IMR-90 (cell line): ENCODE results near the gene ZBTB8B. TPM values are rescaled to one million over a fixed set of nuclear protein-coding genes. Genes with fewer than 3 reads are reported as not detected.

Source experiments
- ATAC-seq: fragments of 200-7000 bp; cut with Tn5 transposase; 2 replicates; pipeline ENCODE4 v1.9.1; 2020; ENCODE audit warnings: low read depth, mild to moderate bottlenecking, moderate library complexity
- BruUV-seq: library from RNA; stranded (reverse); fragments of 400-500 nt; replicated peaks from 2 replicates; lab custom pipeline; 2021; lab: Mats Ljungman, UMichigan
- CTCF ChIA-PET: fragments of 300-600 bp; formaldehyde crosslinking; extraction: SDS; loops from one replicate; lab custom pipeline; 2021; ENCODE audit warnings: antibody characterized with exemption; lab: Yijun Ruan, JAX
- POLR2A ChIA-PET: fragments of 300-600 bp; sonication (Branson Sonifier 250); formaldehyde crosslinking; loops from one replicate; lab custom pipeline; 2022; ENCODE audit warnings: antibody characterized with exemption; ENCODE audit not compliant: unreplicated experiment; lab: Charles Lee
- DNase-seq: peaks from one replicate; pipeline ENCODE4 v3.0.0; 2013
- H2AFZ ChIP-seq: replicated peaks from 2 replicates; pipeline ENCODE3; 2013; ENCODE audit warnings: low read length, mild to moderate bottlenecking; ENCODE audit not compliant: poor library complexity
- H2AK5ac ChIP-seq: 2 replicates; pipeline ENCODE4 v1.6.1; 2013; ENCODE audit warnings: low read depth, low read length, inconsistent platforms
- H2AK9ac ChIP-seq: replicated peaks from 2 replicates; pipeline ENCODE3; 2013; ENCODE audit warnings: mild to moderate bottlenecking, low read depth, low read length, moderate library complexity; ENCODE audit not compliant: poor library complexity
- H2BK120ac ChIP-seq: 2 replicates; pipeline ENCODE4 v1.6.1; 2013; ENCODE audit warnings: low read depth, low read length, inconsistent platforms
- H2BK15ac ChIP-seq: 3 replicates; pipeline ENCODE4 v1.6.1; 2013; ENCODE audit warnings: low read depth, low read length, inconsistent platforms
- H2BK20ac ChIP-seq: 2 replicates; pipeline ENCODE4 v1.6.1; 2013; ENCODE audit warnings: low read depth, mild to moderate bottlenecking, inconsistent platforms, low read length, moderate library complexity
- H2BK5ac ChIP-seq: 2 replicates; pipeline ENCODE4 v1.6.1; 2013; ENCODE audit warnings: mild to moderate bottlenecking, low read depth, low read length, inconsistent platforms; ENCODE audit not compliant: poor library complexity, severe bottlenecking
- H3K14ac ChIP-seq: replicated peaks from 2 replicates; pipeline ENCODE4 v1.6.1; 2013; ENCODE audit warnings: low read depth, low read length, inconsistent platforms
- H3K18ac ChIP-seq: 2 replicates; pipeline ENCODE4 v1.6.1; 2013; ENCODE audit warnings: low read depth, low read length, control low read depth
- H3K23ac ChIP-seq: 2 replicates; pipeline ENCODE4 v1.6.1; 2013; ENCODE audit warnings: low read depth, low read length, inconsistent platforms
- H3K27ac ChIP-seq: 2 replicates; pipeline ENCODE4 v1.5.1; 2013; ENCODE audit warnings: mild to moderate bottlenecking, control low read depth, low read length; ENCODE audit not compliant: insufficient read depth
- H3K27me3 ChIP-seq: 2 replicates; pipeline ENCODE4 v1.6.1; 2013; ENCODE audit warnings: low read length; ENCODE audit not compliant: control insufficient read depth, insufficient read depth
- H3K36me3 ChIP-seq: 2 replicates; pipeline ENCODE4 v1.6.1; 2013; ENCODE audit warnings: low read length, mixed read lengths; ENCODE audit not compliant: control insufficient read depth, insufficient read depth
- H3K4ac ChIP-seq: 2 replicates; pipeline ENCODE4 v1.6.1; 2013; ENCODE audit warnings: low read depth, low read length, inconsistent platforms
- H3K4me1 ChIP-seq: 2 replicates; pipeline ENCODE4 v1.6.1; 2013; ENCODE audit warnings: low read length, mixed read lengths; ENCODE audit not compliant: control insufficient read depth, insufficient read depth
- H3K4me2 ChIP-seq: 2 replicates; pipeline ENCODE4 v1.6.1; 2013; ENCODE audit warnings: low read depth, mild to moderate bottlenecking, control low read depth, low read length, moderate library complexity
- H3K4me3 ChIP-seq: 2 replicates; pipeline ENCODE4 v1.5.1; 2013; ENCODE audit warnings: low read depth, mild to moderate bottlenecking, control low read depth, low read length, moderate library complexity; ENCODE audit not compliant: insufficient read depth
- H3K56ac ChIP-seq: 2 replicates; pipeline ENCODE4 v1.6.1; 2013; ENCODE audit warnings: low read length, inconsistent platforms; ENCODE audit not compliant: insufficient read depth; ENCODE audit errors: extremely low read depth
- H3K79me1 ChIP-seq, 2 experiments: 2 replicates each; pipeline ENCODE4 v1.6.1; 2013; ENCODE audit warnings: low read length in 2 of 2, inconsistent platforms in 1 of 2, low read depth in 1 of 2
- H3K9ac ChIP-seq: 2 replicates; pipeline ENCODE4 v1.6.1; 2013; ENCODE audit warnings: low read depth, low read length, control low read depth
- H3K9me1 ChIP-seq: 2 replicates; pipeline ENCODE4 v1.6.1; 2013; ENCODE audit warnings: low read length, inconsistent platforms; ENCODE audit not compliant: insufficient read depth
- H3K9me3 ChIP-seq: 2 replicates; pipeline ENCODE4 v1.6.1; 2013; ENCODE audit warnings: low read length; ENCODE audit not compliant: control insufficient read depth, insufficient read depth
- H4K20me1 ChIP-seq: 2 replicates; pipeline ENCODE4 v1.6.1; 2013; ENCODE audit warnings: low read length, inconsistent platforms; ENCODE audit not compliant: insufficient read depth
- H4K5ac ChIP-seq: 2 replicates; pipeline ENCODE4 v1.6.1; 2013; ENCODE audit warnings: mild to moderate bottlenecking, low read depth, low read length, control low read depth
- H4K8ac ChIP-seq, 2 experiments: 2 replicates each; pipeline ENCODE4 v1.6.1; 2013; ENCODE audit warnings: low read depth in 2 of 2, low read length in 2 of 2, control low read depth in 1 of 2, inconsistent platforms in 1 of 2
- H4K91ac ChIP-seq: 2 replicates; pipeline ENCODE4 v1.6.1; 2013; ENCODE audit warnings: low read depth, low read length, inconsistent platforms; ENCODE audit not compliant: insufficient read depth
- CEBPB ChIP-seq: IDR thresholded peaks from 2 replicates; pipeline ENCODE4 v1.6.1; 2012; ENCODE audit warnings: low read depth, low read length, improper control_type of control experiment
- CHD1 ChIP-seq: IDR thresholded peaks from 2 replicates; pipeline ENCODE4 v1.6.1; 2012; ENCODE audit warnings: low read depth, low read length, improper control_type of control experiment
- FOS ChIP-seq: fragments of 150-350 bp; IDR thresholded peaks from 2 replicates; pipeline ENCODE4 v1.6.1; 2016; ENCODE audit warnings: low read depth, low read length
- MAZ ChIP-seq: IDR thresholded peaks from 2 replicates; pipeline ENCODE4 v1.6.1; 2012; ENCODE audit warnings: low read depth, mild to moderate bottlenecking, low read length, improper control_type of control experiment, moderate library complexity, borderline replicate concordance
- MXI1 ChIP-seq: IDR thresholded peaks from 2 replicates; pipeline ENCODE4 v1.6.1; 2012; ENCODE audit warnings: low read depth, mild to moderate bottlenecking, low read length, moderate library complexity, borderline replicate concordance
- RAD21 ChIP-seq: IDR thresholded peaks from 2 replicates; pipeline ENCODE4 v1.6.1; 2012; ENCODE audit warnings: low read length, improper control_type of control experiment
- RFX5 ChIP-seq: IDR thresholded peaks from 2 replicates; pipeline ENCODE4 v1.8.0; 2012; ENCODE audit warnings: low read depth, mild to moderate bottlenecking, low read length, moderate library complexity
- SMC3 ChIP-seq: fragments of 150-350 bp; IDR thresholded peaks from 2 replicates; pipeline ENCODE4 v1.6.1; 2016; ENCODE audit warnings: low read depth, mild to moderate bottlenecking, antibody characterized with exemption, low read length, moderate library complexity
- WGBS, 2 experiments: methylation state at CpG; one replicate each; pipeline versions ENCODE4 v1.1.5 to v1.1.7; 2013; ENCODE audit warnings: missing lambda C conversion rate in 2 of 2; ENCODE audit not compliant: insufficient read length in 1 of 2; ENCODE audit errors: extremely low coverage in 2 of 2; 5-methylcytosine and 5-hydroxymethylcytosine counted together
- dilution Hi-C: fragments of 300-500 bp; cut with HindIII; formaldehyde crosslinking; loops from one replicate; pipeline ENCODE4 v1.14.3; 2018; ENCODE audit warnings: low sequenced_read_pairs; ENCODE audit not compliant: unreplicated experiment
- in situ Hi-C: fragments of 300-500 bp; cut with MboI; formaldehyde crosslinking; loops from 3 replicates; pipeline ENCODE4 v1.14.3; 2019; ENCODE audit warnings: low sequenced_read_pairs, inconsistent platforms, mixed read lengths
- intact Hi-C: fragments of 100-400 bp; cut with micrococcal nuclease; formaldehyde crosslinking; loops from 2 replicates; pipeline ENCODE4 v1.10.0; 2022
- polyA plus RNA-seq, 3 experiments: library from polyadenylated mRNA; depleted of rRNA; stranded (reverse); fragments of >200 nt; gene quantifications; 2 replicates each; pipeline ENCODE4 v1.2.3, GENCODE V29; 2012; ENCODE audit warnings: low replicate concordance in 1 of 3
- total RNA-seq: library from RNA; depleted of rRNA; stranded (reverse); fragments of >200 nt; gene quantifications from 2 replicates; pipeline ENCODE4 v1.2.3, GENCODE V29; 2012
- TF ChIP-seq, protein P1 (sequence below): fragments of 150-350 bp; IDR thresholded peaks from 2 replicates; pipeline ENCODE4 v1.6.1; 2016; ENCODE audit warnings: low read depth, mild to moderate bottlenecking, low read length, moderate library complexity, borderline replicate concordance
- TF ChIP-seq, protein P2 (sequence below): conservative IDR thresholded peaks from 2 replicates; pipeline ENCODE4 v1.5.1; 2012; ENCODE audit warnings: mild to moderate bottlenecking, low read depth, low read length, improper control_type of control experiment

Gene ZBTB8B
- total and polyA plus RNA-seq, 2 of the 4 experiments (the other 2 are of a cell fraction) = not detected

DNA sequence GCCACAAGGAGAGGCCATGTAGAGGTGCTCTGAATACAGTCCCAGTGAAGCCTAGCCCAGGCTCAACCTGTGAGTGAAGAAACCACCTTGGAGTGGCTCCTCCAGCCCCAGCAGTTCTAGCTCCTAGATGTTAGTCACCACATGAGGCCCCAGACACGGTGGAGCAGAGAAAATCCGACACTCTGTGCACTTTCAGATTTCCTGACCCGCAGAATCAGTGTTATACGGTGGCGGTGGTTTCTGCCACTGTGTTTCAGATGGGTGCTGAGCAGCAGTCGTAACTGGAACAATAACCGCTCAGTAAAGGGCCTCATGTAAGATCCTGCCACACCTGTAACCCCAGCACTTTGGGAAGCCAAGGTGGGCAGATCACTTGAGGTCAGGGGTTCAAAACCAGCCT is 38.3 kb downstream of the ZBTB8B start:
- Histone ChIP-seq H3K9me1 (no peaks in the 10 kb centered on the region), H3K4me2 (no peak overlapping the region), H3K27ac (no peak overlapping the region), H3K27me3 (no peaks in the 10 kb centered on the region), H3K4ac (no peak overlapping the region), H3K9ac (no peak overlapping the region), H3K23ac (no peak overlapping the region), H4K8ac (no peak overlapping the region), H4K20me1 (no peaks in the 10 kb centered on the region; the same call in 1 of the 2 replicates), H3K18ac (no peak overlapping the region), H2BK120ac (no peak overlapping the region), H2AFZ (peak overlapping the region; percentile 51), H3K36me3 (no peaks in the 10 kb centered on the region), H3K14ac (no peak overlapping the region), H3K79me1 (no peaks in the 10 kb centered on the region), H4K5ac (no peak overlapping the region), H3K9me3 (no peaks in the 10 kb centered on the region), H2AK5ac (no peak overlapping the region), H3K4me3 (no peak overlapping the region), H2BK5ac (no peak overlapping the region), H4K91ac (no peak overlapping the region), H2AK9ac (no peak overlapping the region), H3K56ac (no peak overlapping the region), H2BK15ac (no peak overlapping the region), H3K4me1 (no peaks in the 10 kb centered on the region), H2BK20ac (no peak overlapping the region)
- DNase-seq (no peak), ATAC-seq (no peak)
- POLR2A ChIA-PET = no interaction called here
- intact Hi-C loops (no loop called here), dilution Hi-C loops (no loop called here), in situ Hi-C loops (no loop called here)
- TF ChIP-seq SMC3 (no peak), MAZ (no peak), RFX5 (no peak), FOS (no peak), MXI1 (no peak), RAD21 (no peak), CHD1 (no peak), CEBPB (no peak)
- TF ChIP-seq, protein P1, sequence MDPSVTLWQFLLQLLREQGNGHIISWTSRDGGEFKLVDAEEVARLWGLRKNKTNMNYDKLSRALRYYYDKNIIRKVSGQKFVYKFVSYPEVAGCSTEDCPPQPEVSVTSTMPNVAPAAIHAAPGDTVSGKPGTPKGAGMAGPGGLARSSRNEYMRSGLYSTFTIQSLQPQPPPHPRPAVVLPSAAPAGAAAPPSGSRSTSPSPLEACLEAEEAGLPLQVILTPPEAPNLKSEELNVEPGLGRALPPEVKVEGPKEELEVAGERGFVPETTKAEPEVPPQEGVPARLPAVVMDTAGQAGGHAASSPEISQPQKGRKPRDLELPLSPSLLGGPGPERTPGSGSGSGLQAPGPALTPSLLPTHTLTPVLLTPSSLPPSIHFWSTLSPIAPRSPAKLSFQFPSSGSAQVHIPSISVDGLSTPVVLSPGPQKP = no peak
- TF ChIP-seq, protein P2, sequence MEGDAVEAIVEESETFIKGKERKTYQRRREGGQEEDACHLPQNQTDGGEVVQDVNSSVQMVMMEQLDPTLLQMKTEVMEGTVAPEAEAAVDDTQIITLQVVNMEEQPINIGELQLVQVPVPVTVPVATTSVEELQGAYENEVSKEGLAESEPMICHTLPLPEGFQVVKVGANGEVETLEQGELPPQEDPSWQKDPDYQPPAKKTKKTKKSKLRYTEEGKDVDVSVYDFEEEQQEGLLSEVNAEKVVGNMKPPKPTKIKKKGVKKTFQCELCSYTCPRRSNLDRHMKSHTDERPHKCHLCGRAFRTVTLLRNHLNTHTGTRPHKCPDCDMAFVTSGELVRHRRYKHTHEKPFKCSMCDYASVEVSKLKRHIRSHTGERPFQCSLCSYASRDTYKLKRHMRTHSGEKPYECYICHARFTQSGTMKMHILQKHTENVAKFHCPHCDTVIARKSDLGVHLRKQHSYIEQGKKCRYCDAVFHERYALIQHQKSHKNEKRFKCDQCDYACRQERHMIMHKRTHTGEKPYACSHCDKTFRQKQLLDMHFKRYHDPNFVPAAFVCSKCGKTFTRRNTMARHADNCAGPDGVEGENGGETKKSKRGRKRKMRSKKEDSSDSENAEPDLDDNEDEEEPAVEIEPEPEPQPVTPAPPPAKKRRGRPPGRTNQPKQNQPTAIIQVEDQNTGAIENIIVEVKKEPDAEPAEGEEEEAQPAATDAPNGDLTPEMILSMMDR = no peak
- BruUV-seq = no TSS peak
- 90% methylated on average over 4 of the region's 7 CpGs; no CpG with 5 or more reads in 1 of the 2 experiments for WGBS, 2 experiments
- CTCF ChIA-PET = no interaction called here
